ENCODE measurements around the gene MRPL14. TPM values are rescaled to one million over a fixed set of nuclear protein-coding genes. Genes with fewer than 3 reads are reported as not detected.
A peak's percentile ranks its signal among the peaks of the same experiment; 100 is the strongest.
"Not testable (repeated sequence)": the region's sequence is repeated elsewhere in the genome, so short reads cannot be mapped to it uniquely, and the experiment has no call there.

MRPL14 gene
- total RNA-seq, 1 donor from 2014 or later, result 67.3 TPM

GRCh38 chr6:44099192-44099591 lies 28.1 kb downstream of the MRPL14 start:
- H3K4me3 Mint-ChIP-seq (ENCODE audit: low read depth), result no peak overlapping the region
- intact Hi-C loops (cut with micrococcal nuclease), result loop anchor here (10.0 kb wide), 2 partner anchors 136 to 236 kb away; no protein-coding TSS in a partner anchor
- peaks cover 4% of the 10 kb centered on the region for H3K36me3 Mint-ChIP-seq (ENCODE audit: low read depth)
- no peaks in the 10 kb centered on the region for H3K27me3 Mint-ChIP-seq (ENCODE audit: low read depth)
- H3K4me1 Mint-ChIP-seq (ENCODE audit: low read depth), result peaks cover 5% of the 10 kb centered on the region
- H3K9me3 Mint-ChIP-seq, result no peaks in the 10 kb centered on the region
- H3K27ac Mint-ChIP-seq, result no peak overlapping the region
- DNase-seq (ENCODE audit: low spot score), result no peak

GRCh38 chr6:44097782-44098317 lies 29.4 kb downstream of the MRPL14 start:
- no peak for DNase-seq (ENCODE audit: low spot score)
- no peak overlapping the region for H3K27ac Mint-ChIP-seq
- H3K9me3 Mint-ChIP-seq, result no peaks in the 10 kb centered on the region
- H3K4me1 Mint-ChIP-seq (ENCODE audit: low read depth), result peaks cover 5% of the 10 kb centered on the region
- no peaks in the 10 kb centered on the region for H3K27me3 Mint-ChIP-seq (ENCODE audit: low read depth)
- no peaks in the 10 kb centered on the region for H3K36me3 Mint-ChIP-seq (ENCODE audit: low read depth)
- intact Hi-C loops (cut with micrococcal nuclease), result loop anchor here (10.0 kb wide), 2 partner anchors 137 to 237 kb away; no protein-coding TSS in a partner anchor
- H3K4me3 Mint-ChIP-seq (ENCODE audit: low read depth), result no peak overlapping the region

- no peaks in the 10 kb centered on the region for H3K36me3 Mint-ChIP-seq (ENCODE audit: low read depth)
- intact Hi-C loops (cut with micrococcal nuclease), result loop anchor here (1.0 to 10.0 kb wide), 3 partner anchors 55 to 238 kb away; no protein-coding TSS in a partner anchor
- H3K4me3 Mint-ChIP-seq (ENCODE audit: low read depth), result no peak overlapping the region
- no peaks in the 10 kb centered on the region for H3K27me3 Mint-ChIP-seq (ENCODE audit: low read depth)
- DNase-seq (ENCODE audit: low spot score), result peak; percentile 56
- no peaks in the 10 kb centered on the region for H3K4me1 Mint-ChIP-seq (ENCODE audit: low read depth)
- no peak overlapping the region for H3K27ac Mint-ChIP-seq
- no peaks in the 10 kb centered on the region for H3K9me3 Mint-ChIP-seq
Measured at GRCh38 chr6:44096612-44097011, 30.6 kb downstream of the MRPL14 start.

- not testable (repeated sequence) for H3K36me3 Mint-ChIP-seq (ENCODE audit: low read depth); H3K27me3 Mint-ChIP-seq (ENCODE audit: low read depth); H3K27ac Mint-ChIP-seq; H3K4me1 Mint-ChIP-seq (ENCODE audit: low read depth); H3K4me3 Mint-ChIP-seq (ENCODE audit: low read depth); H3K9me3 Mint-ChIP-seq; DNase-seq (ENCODE audit: low spot score)
- intact Hi-C loops (cut with micrococcal nuclease), result loop anchor here (10.0 kb wide), 2 partner anchors 140 to 240 kb away; no protein-coding TSS in a partner anchor
Measured at GRCh38 chr6:44095243-44095623, 32.0 kb downstream of the MRPL14 start.

GRCh38 chr6:44094403-44095242 lies 32.6 kb downstream of the MRPL14 start:
- Mint-ChIP-seq H3K4me3 (ENCODE audit: low read depth) (no peak overlapping the region), H3K9me3 (no peaks in the 10 kb centered on the region), H3K27ac (no peak overlapping the region), H3K27me3 (ENCODE audit: low read depth) (no peaks in the 10 kb centered on the region), H3K4me1 (ENCODE audit: low read depth) (no peaks in the 10 kb centered on the region), H3K36me3 (ENCODE audit: low read depth) (peaks cover 4% of the 10 kb centered on the region)
- intact Hi-C loops (cut with micrococcal nuclease), result loop anchor here (10.0 kb wide), 2 partner anchors 140 to 240 kb away; no protein-coding TSS in a partner anchor
- no peak for DNase-seq (ENCODE audit: low spot score)

GRCh38 chr6:44093750-44094402 lies 33.4 kb downstream of the MRPL14 start:
- intact Hi-C loops (cut with micrococcal nuclease), result loop anchor here (10.0 kb wide), 2 partner anchors 141 to 241 kb away; no protein-coding TSS in a partner anchor
- H3K9me3 Mint-ChIP-seq, result no peaks in the 10 kb centered on the region

GRCh38 chr6:44093066-44093465 lies 34.2 kb downstream of the MRPL14 start:
- intact Hi-C loops (cut with micrococcal nuclease), result loop anchor here (10.0 kb wide), 2 partner anchors 142 to 242 kb away; no protein-coding TSS in a partner anchor
- H3K4me3 Mint-ChIP-seq (ENCODE audit: low read depth), result no peak overlapping the region
- H3K9me3 Mint-ChIP-seq, result no peaks in the 10 kb centered on the region

More at GRCh38 chr6:44093750-44094402, 33.4 kb downstream of the MRPL14 start:
- no peaks in the 10 kb centered on the region for H3K4me1 Mint-ChIP-seq (ENCODE audit: low read depth)
- H3K36me3 Mint-ChIP-seq (ENCODE audit: low read depth), result peaks cover 4% of the 10 kb centered on the region
- DNase-seq (ENCODE audit: low spot score), result no peak
- H3K27ac Mint-ChIP-seq, result no peak overlapping the region
- H3K27me3 Mint-ChIP-seq (ENCODE audit: low read depth), result no peaks in the 10 kb centered on the region
- H3K4me3 Mint-ChIP-seq (ENCODE audit: low read depth), result no peak overlapping the region

GRCh38 chr6:44091981-44092884 lies 35.0 kb downstream of the MRPL14 start:
- Mint-ChIP-seq H3K4me1 (ENCODE audit: low read depth) (no peaks in the 10 kb centered on the region), H3K27me3 (ENCODE audit: low read depth) (no peaks in the 10 kb centered on the region), H3K4me3 (ENCODE audit: low read depth) (no peak overlapping the region), H3K36me3 (ENCODE audit: low read depth) (peaks cover 4% of the 10 kb centered on the region), H3K27ac (no peak overlapping the region), H3K9me3 (no peaks in the 10 kb centered on the region)
- intact Hi-C loops (cut with micrococcal nuclease), result loop anchor here (10.0 kb wide), 2 partner anchors 143 to 243 kb away; no protein-coding TSS in a partner anchor
- no peak for DNase-seq (ENCODE audit: low spot score)

More at GRCh38 chr6:44093066-44093465, 34.2 kb downstream of the MRPL14 start:
- Mint-ChIP-seq H3K27ac (no peak overlapping the region), H3K36me3 (ENCODE audit: low read depth) (peaks cover 4% of the 10 kb centered on the region), H3K4me1 (ENCODE audit: low read depth) (no peaks in the 10 kb centered on the region), H3K27me3 (ENCODE audit: low read depth) (no peaks in the 10 kb centered on the region)
- no peak for DNase-seq (ENCODE audit: low spot score)

GRCh38 chr6:44091356-44091755 lies 35.9 kb downstream of the MRPL14 start:
- not testable (repeated sequence) for H3K27ac Mint-ChIP-seq; H3K27me3 Mint-ChIP-seq (ENCODE audit: low read depth); H3K9me3 Mint-ChIP-seq; DNase-seq (ENCODE audit: low spot score); H3K36me3 Mint-ChIP-seq (ENCODE audit: low read depth); H3K4me3 Mint-ChIP-seq (ENCODE audit: low read depth); H3K4me1 Mint-ChIP-seq (ENCODE audit: low read depth)
- intact Hi-C loops (cut with micrococcal nuclease), result loop anchor here (10.0 kb wide), 2 partner anchors 143 to 243 kb away; no protein-coding TSS in a partner anchor

- no peak overlapping the region for H3K27ac Mint-ChIP-seq
- no peak for DNase-seq (ENCODE audit: low spot score)
- no peak overlapping the region for H3K4me3 Mint-ChIP-seq (ENCODE audit: low read depth)
- no peaks in the 10 kb centered on the region for H3K9me3 Mint-ChIP-seq
- intact Hi-C loops (cut with micrococcal nuclease), result loop anchor here (10.0 kb wide), 2 partner anchors 144 to 244 kb away; no protein-coding TSS in a partner anchor
- H3K36me3 Mint-ChIP-seq (ENCODE audit: low read depth), result peaks cover 4% of the 10 kb centered on the region
- H3K27me3 Mint-ChIP-seq (ENCODE audit: low read depth), result no peaks in the 10 kb centered on the region
- H3K4me1 Mint-ChIP-seq (ENCODE audit: low read depth), result peaks cover 2% of the 10 kb centered on the region
Measured at GRCh38 chr6:44090465-44090864, 36.8 kb downstream of the MRPL14 start.

GRCh38 chr6:44088827-44089590 lies 38.2 kb downstream of the MRPL14 start:
- intact Hi-C loops (cut with micrococcal nuclease), result no loop called here
- Mint-ChIP-seq H3K4me1 (ENCODE audit: low read depth) (peaks cover 4% of the 10 kb centered on the region), H3K27me3 (ENCODE audit: low read depth) (no peaks in the 10 kb centered on the region), H3K4me3 (ENCODE audit: low read depth) (no peak overlapping the region), H3K27ac (no peak overlapping the region), H3K36me3 (ENCODE audit: low read depth) (peaks cover 4% of the 10 kb centered on the region), H3K9me3 (no peaks in the 10 kb centered on the region)
- no peak for DNase-seq (ENCODE audit: low spot score)
